GM21526 (cell line): Measurements from ENCODE around the gene PITPNC1.
"Not testable (repeated sequence)": the region's sequence is repeated elsewhere in the genome, so short reads cannot be mapped to it uniquely, and the experiment has no call there.

Experiments
- ATAC-seq: cut with Tn5 transposase; IDR thresholded peaks from one replicate; pipeline ENCODE4 v1.9.1; 2021; ENCODE audit warnings: moderate library complexity; ENCODE audit not compliant: unreplicated experiment, low FRiP score

The PITPNC1 gene

GRCh38 chr17:67430515-67430914 is 53.4 kb downstream of the PITPNC1 start:
- not testable (repeated sequence) for ATAC-seq

- no peak for ATAC-seq
Measured at GRCh38 chr17:67431249-67432015, 54.4 kb downstream of the PITPNC1 start.

GRCh38 chr17:67433248-67433924 is 56.3 kb downstream of the PITPNC1 start:
- no peak for ATAC-seq

DNA sequence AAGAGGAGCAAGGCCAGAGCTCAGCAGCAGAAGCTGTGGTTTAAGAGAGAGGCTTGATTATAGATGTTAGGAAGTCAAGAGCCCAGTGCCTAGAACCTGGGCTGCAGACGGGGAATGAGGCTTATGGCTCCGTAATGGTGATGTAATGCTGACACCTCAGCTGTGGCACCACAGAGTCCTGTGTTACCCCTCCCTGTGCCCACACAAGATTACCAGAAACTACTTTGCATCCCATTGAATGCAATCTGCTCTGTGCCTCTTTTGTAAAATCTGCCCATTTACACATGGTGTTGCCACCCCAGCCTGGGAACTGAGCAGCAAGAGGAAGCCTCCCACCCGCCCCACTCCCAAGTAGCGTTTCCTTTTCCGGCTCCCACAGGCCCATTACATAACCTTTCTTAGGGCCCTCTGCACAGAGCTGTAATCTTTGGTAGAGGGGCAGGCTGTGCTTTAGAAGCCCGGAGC is 57.0 kb downstream of the PITPNC1 start:
- no peak for ATAC-seq

GRCh38 chr17:67435122-67435521 is 58.0 kb downstream of the PITPNC1 start:
- no peak for ATAC-seq

DNA sequence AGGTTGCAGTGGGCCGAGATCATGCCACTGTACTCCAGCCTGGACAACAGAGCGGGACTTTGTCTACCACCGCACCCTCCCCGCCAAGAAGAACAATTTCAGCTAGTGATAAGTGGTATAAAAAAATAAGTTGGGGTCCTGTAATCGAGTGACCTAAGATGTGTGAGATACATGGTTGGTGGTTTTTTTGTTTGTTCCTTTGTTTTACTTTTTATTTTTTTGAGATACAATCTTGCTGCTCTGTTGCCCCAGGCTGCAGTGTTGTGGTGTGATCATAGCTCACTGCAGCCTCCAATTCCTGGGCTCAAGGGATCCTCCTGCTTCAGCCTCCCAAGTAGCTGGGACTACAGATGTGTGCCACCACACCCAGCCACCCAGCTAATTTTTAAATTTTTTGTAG is 58.7 kb downstream of the PITPNC1 start:
- ATAC-seq: no peak

DNA sequence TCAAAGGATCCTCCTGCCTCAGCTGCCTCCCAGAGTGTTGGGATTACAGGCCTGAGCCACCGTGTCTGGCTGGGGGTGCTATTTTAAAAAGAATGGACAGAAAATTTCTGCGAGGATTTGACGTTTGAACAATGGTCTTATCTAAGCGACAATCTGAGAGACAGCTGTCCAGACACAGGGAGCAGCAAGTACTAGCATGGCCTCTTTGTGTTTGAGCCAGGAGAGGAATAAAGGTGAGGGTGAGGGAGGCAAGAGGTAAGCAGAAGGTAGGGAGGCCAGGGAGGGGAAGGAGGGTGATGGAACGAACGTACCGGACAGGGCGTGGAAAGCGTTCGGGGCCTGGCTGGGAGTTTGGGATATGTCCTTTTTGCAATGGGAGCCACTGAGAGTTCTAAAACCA is 59.2 kb downstream of the PITPNC1 start:
- ATAC-seq: no peak

DNA sequence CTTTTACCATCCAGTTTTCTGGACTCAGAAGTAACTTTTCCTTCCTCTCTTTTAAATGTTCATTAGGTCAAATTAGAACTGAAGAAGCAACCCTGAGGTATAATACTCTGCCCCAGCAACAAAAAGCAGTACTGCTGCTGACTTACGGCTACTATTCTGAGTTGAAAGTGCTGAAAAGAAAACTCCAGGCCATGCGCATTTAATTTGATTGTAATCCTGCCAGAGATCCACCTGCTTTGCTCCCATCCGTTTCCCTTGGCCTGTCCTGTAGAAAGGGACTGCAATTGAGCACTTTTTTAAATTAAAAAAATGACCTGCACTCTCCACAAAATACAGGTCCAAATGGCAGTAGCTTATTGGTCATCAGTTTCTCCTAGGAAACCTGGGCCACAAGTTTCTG is 61.6 kb downstream of the PITPNC1 start:
- no peak for ATAC-seq

- ATAC-seq: no peak
Measured at GRCh38 chr17:67439269-67439668, 62.2 kb downstream of the PITPNC1 start.

DNA sequence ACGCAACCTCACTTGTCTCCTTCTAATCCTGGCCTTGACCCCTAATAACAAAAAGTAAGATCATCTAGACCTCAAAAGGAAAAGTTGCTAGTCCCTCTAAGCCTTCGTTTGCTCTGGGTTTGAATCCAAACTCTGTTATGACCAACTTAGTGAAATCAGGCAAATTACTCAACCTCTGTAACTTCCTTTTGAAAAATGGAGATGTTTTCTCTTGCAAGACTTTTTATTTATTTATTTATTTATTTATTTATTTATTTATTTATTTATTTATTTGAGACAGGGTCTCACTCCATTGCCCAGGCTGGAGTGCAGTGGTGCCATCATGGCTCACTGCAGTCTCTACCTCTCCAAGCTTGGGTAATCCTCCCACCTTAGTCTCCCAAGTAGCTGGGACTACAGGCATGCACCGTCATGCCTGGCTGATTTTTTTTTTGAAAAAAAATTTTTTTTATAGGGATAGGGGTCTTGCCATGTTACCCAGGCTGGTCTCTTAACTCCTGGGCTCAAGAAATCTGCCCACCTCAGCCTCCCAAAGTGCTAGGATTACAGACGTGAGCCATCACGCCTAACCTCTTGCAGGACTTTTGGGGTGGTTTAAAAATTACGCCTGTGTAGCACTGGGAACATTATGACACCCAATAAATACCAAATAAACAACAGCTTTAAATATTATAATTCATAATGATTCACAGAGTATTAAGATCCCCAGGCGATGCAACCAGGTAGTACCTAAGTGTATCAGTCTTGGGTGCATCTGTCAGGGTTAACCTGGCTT is 63.4 kb downstream of the PITPNC1 start:
- ATAC-seq: no peak

DNA sequence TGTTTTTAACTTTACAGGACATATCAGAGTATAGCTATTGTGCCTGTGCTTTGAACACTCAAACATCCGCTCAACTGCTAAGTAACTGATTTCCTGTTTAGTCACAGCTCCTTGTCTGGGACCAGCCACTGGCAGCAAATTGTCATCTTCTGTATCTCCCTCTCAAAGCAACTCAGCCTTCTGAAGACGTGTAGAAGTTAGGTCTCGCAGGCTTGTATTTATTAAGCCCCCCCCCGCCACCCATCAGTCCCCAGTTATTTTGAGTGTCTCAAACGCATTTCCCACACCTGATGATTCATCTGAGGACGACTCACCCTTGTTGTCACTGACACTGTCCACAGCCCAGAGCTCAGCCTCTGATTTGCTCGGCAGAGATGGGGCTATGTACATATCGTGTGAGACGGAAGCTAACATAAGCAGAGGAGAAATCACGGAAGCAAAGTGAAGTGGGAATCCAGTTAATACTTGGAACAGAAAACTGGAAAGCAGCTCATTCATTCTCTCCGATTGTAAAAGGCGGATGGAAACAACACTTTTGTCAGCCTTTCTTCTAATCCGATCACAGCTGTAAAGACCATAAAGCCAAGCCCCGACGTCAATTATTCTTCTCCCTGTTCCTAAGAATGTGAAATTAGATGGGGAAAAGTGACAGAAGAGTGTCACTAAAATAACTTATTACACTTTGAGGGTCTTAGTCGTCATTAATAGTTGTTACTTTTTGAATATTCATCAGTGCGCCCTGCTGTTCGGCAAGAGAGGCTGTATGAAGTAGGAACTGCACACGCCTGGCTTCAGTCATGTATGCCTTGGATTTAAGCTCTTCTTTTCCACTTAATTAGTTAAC is 64.2 kb downstream of the PITPNC1 start:
- ATAC-seq: no peak

GRCh38 chr17:67441896-67442219 is 64.8 kb downstream of the PITPNC1 start:
- no peak for ATAC-seq

- no peak for ATAC-seq
Measured at GRCh38 chr17:67442787-67443624, 65.9 kb downstream of the PITPNC1 start.

DNA sequence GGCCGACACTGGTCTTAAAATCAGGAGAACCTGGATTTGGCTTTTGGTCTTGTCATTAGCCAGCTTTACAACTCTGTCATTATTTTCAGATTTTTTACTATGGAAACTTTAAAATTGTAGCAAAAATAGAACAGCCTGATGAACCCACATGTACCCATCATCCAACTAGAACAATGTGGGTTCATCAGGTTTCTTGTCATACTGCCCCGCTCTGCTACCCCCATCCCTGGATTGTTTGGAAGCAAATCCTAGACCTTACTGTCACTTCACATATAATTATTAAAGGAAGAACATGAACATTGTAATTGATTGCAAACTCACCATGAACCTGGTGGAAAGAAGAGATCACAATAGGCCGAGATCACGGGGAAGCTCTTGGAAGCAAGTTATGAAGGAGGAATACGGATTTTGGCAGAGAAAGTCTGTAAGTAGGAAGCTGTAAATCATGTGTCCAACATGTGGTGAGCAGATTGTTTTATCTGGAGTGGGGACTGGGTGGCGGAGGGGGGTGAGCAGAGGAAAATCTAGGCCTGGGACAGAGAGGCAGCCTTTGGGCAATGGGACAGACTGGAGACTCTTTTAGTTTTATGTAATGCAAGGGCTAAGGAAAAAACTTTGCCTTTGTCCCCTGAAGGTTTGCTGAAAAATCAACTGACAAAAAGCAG is 67.0 kb downstream of the PITPNC1 start:
- no peak for ATAC-seq

- no peak for ATAC-seq
Measured at GRCh38 chr17:67448449-67448848, 71.4 kb downstream of the PITPNC1 start.

- no peak for ATAC-seq
Measured at GRCh38 chr17:67449065-67449464, 72.0 kb downstream of the PITPNC1 start.

- no peak for ATAC-seq
Measured at GRCh38 chr17:67449845-67450755, 73.0 kb downstream of the PITPNC1 start.
